HG02943 (cell line): ENCODE measurements around the gene MAGEC3.

Source experiments
- ATAC-seq: cut with Tn5 transposase; IDR thresholded peaks from one replicate; pipeline ENCODE4 v1.9.1; 2021; ENCODE audit warnings: mild to moderate bottlenecking, low read depth, moderate library complexity; ENCODE audit not compliant: unreplicated experiment

Gene MAGEC3

GRCh38 chrX:141936080-141936479 is 98.0 kb downstream of the MAGEC3 start:
- ATAC-seq = no peak

GRCh38 chrX:141941234-141941633 is 103.1 kb downstream of the MAGEC3 start:
- no peak for ATAC-seq

- ATAC-seq = no peak
These were observed 107.3 kb downstream of the MAGEC3 start for GRCh38 chrX:141945426-141945825.

- no peak for ATAC-seq
These were observed 109.2 kb downstream of the MAGEC3 start for GRCh38 chrX:141947350-141947749.
